ENCODE results near the gene HIPK2.

- TF ChIP-seq, protein P1, sequence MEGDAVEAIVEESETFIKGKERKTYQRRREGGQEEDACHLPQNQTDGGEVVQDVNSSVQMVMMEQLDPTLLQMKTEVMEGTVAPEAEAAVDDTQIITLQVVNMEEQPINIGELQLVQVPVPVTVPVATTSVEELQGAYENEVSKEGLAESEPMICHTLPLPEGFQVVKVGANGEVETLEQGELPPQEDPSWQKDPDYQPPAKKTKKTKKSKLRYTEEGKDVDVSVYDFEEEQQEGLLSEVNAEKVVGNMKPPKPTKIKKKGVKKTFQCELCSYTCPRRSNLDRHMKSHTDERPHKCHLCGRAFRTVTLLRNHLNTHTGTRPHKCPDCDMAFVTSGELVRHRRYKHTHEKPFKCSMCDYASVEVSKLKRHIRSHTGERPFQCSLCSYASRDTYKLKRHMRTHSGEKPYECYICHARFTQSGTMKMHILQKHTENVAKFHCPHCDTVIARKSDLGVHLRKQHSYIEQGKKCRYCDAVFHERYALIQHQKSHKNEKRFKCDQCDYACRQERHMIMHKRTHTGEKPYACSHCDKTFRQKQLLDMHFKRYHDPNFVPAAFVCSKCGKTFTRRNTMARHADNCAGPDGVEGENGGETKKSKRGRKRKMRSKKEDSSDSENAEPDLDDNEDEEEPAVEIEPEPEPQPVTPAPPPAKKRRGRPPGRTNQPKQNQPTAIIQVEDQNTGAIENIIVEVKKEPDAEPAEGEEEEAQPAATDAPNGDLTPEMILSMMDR (conservative IDR thresholded peaks at IDR 0.05; ENCODE audit: low read length): no peak
- TF ChIP-seq EZH2phosphoT487 (IDR thresholded peaks at IDR 0.05; ENCODE audit: borderline replicate concordance): no peak
Observed at GRCh38 chr7:139749545-139749944, 28.3 kb downstream of the HIPK2 start.
